Measurements from ENCODE around the gene REEP6.

GRCh38 chr19:1503089-1503924, 12.3 kb downstream of the REEP6 start:
- peak; percentile 54 to 72 (median 64) for TF ChIP-seq CTCF (IDR thresholded peaks at IDR 0.05)
- TF ChIP-seq POLR2A (IDR thresholded peaks at IDR 0.05) = no peak

Measured in uterus (tissue), 2 donors.